DLD1 (cell line): ENCODE results near the gene TAPT1.

Source experiments
- in situ Hi-C: cut with HindIII; loops from 2 replicates; pipeline ENCODE4 v1.10.0; 2017; ENCODE audit warnings: low sequenced_read_pairs

The TAPT1 gene

GRCh38 chr4:16250661-16251365 is 24.5 kb upstream of the TAPT1 start:
- in situ Hi-C loops: no loop called here

- in situ Hi-C loops: no loop called here
These were observed 22.3 kb upstream of the TAPT1 start for GRCh38 chr4:16248605-16249004.

- in situ Hi-C loops: no loop called here
These were observed 19.0 kb upstream of the TAPT1 start for GRCh38 chr4:16245241-16245640.

DNA sequence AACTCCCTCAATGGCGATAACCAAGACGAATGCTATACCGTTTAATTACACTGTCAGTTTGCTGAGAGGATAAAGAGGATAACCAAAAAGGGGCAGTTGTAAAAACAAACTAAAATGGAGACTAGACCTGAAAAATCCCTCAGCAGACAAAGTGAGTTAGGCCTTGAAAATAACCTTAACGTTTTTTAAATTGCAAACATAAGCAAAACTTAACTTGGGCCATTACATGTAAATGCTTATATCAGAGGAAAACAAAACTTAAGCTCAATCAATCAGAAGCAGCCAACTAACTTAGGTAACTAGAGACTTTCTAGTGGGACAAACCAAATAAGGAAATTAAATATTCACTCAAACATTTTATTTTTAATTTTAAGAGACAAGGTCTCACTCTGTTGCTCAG is 17.0 kb upstream of the TAPT1 start:
- in situ Hi-C loops: no loop called here

GRCh38 chr4:16240300-16240699 is 14.0 kb upstream of the TAPT1 start:
- in situ Hi-C loops: no loop called here

GRCh38 chr4:16239086-16239485 is 12.8 kb upstream of the TAPT1 start:
- in situ Hi-C loops: no loop called here

DNA sequence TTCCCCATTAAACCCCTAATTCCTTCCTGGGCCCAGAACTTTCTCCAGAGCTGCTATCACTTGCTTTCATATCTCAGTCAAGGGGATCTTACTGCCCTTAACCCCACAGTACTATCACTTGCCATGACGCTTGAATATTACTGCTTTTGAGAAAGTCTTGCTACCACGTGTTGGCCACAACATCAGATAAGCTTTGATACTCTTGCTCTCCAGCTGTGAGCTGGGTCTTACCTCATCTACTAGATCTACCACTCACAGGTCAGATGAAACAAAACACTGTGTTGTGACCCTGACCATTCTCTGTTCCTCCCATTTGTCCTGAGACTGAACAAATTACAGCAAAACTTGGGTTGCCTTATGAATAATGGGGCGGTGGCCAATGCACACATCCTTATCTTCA is 12.1 kb upstream of the TAPT1 start:
- in situ Hi-C loops: no loop called here

DNA sequence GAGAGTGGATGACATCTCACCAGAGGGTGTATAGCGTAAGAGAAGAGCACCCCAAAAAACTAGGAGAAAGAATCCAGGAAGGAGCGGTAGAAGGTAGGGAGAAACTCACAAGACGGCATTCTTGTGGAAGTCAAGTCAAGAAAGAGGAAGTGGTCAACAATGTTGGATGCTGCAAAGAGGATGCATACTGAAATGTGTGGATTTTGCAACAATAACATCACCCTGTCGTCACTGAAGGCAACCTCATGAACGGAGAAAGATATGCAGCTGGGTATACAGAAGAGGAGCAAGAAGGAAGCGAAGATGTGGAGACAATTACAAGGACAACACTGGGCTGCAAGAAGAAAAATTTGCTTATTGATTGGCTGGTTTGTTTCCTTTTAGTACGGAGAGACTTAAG is 11.4 kb upstream of the TAPT1 start:
- in situ Hi-C loops: no loop called here

- in situ Hi-C loops: no loop called here
These were observed 10.2 kb upstream of the TAPT1 start for GRCh38 chr4:16236402-16237023.

- in situ Hi-C loops: no loop called here
These were observed 8.9 kb upstream of the TAPT1 start for GRCh38 chr4:16235209-16235608.

GRCh38 chr4:16233569-16234177 is 7.4 kb upstream of the TAPT1 start:
- in situ Hi-C loops: no loop called here

DNA sequence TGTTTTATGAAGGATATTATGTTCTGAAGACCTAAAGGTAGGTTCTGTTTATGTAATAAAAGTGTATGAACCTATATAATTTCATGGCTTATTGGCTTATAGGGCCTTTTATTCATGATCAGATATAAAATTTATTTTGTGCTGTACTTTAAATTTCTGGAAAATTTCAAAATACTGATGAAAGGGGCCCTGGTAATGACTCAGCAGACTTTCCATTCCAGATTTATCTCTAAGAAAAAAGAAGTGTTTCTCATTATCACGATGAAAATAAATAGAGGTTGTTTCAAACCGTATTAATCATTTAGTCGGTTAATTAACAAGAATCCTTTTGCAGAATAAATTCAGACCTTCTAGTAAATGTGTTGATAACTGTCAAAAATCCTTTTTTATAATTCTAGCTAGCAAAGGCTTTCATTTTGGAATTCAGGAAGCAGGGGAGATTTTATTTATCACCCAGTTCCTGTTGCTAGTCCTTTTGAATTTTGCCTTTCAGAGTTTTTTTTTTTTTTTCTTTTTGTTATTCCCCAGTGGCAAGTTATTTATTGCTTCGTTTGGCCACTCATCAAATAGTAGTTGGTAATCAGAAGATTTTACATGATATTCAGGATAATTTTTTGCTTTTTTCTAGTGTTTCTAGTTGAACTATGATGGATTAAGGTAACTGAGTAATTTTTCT is 5.4 kb upstream of the TAPT1 start:
- in situ Hi-C loops: no loop called here

DNA sequence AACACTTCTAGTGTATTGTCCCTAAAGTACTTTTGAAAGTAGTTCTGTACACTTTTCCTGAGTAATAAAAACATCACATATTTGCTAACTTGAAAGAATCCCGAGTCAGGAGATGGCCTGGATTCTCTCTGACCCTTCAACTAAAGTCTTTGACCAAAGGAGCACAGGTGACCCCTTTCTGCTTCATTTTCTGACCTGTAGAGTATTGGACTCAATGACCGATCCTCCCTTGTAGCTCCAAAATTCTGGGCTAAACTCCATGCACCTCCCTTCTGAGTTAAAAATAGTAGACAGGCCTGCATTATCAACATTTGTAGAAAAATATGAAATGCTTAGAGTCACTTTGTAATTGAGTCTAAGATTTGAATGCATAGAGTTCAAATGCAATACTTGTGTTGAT is 4.0 kb upstream of the TAPT1 start:
- in situ Hi-C loops: no loop called here

DNA sequence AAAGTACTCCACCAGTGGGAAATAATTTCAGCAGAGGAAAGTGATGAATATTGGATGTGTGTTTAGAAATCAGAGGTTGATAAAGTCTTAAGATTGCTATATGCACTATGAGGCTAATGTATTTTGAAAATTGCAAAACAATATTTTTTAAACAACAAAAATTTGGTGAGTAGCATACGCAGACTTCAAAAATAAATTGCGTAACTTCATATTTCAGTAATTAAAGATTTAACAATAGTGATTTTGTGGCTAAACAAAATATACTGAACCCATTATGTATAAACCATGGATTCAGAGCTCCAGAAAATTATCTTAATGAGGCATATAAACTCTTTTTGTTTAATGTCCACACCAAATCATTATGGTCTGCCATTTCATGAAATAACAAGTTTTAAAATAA is 3.3 kb upstream of the TAPT1 start:
- in situ Hi-C loops: no loop called here

DNA sequence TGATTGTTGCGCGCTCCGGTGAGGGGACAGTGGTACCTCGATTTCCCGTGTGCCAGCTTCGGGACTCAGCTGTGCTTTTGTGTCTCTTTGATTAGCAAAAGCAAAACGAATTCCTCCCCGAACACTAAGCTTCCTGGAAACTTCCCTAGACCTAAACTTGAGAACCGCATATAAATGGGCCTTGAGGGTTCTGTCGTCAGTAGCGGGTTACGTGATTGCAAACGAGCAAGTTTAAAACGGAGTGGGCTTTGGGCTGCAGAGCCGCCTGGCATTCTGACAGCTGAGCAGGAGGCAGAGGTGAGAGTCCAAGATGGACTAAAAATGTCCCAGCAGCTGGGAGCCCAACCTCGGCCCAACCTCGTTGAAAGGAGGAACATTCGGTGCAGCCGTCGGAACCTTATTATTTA is 1.2 kb upstream of the TAPT1 start:
- in situ Hi-C loops: no loop called here

DNA sequence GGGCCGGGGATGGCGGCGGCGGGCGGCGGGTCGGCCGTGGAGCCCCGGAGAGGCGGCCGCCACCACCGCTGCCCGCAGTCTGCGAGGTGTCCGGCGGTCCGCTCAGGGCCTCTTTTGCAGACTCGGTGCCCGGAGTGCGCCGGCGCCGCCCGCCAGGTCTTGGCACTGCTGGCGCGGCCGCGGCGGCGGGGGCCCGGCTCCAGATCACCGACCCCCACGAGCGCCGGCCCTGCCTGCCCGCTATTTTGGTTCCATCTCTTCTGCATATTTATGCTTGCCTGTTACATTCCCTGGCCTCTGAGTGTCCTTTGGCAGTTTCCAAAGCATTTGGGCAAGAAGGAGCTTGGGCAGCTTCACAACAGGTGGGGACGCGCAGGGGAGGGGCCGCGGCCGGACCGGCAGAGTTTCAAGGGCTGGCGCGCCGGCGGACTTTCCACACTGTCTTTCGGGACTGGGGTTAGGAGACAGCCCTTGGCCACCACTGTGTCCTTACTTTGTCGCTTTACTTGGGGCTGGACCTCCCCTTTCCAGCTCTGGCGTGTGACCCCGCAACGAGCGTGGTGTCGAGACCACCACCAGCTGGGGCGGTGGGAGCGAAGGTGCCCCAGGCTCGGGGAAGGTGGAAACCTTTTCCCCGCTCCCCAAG is 668 bp upstream of the TAPT1 start:
- in situ Hi-C loops: no loop called here

- in situ Hi-C loops: no loop called here
These were observed 956 bp downstream of the TAPT1 start for GRCh38 chr4:16225167-16225862.

DNA sequence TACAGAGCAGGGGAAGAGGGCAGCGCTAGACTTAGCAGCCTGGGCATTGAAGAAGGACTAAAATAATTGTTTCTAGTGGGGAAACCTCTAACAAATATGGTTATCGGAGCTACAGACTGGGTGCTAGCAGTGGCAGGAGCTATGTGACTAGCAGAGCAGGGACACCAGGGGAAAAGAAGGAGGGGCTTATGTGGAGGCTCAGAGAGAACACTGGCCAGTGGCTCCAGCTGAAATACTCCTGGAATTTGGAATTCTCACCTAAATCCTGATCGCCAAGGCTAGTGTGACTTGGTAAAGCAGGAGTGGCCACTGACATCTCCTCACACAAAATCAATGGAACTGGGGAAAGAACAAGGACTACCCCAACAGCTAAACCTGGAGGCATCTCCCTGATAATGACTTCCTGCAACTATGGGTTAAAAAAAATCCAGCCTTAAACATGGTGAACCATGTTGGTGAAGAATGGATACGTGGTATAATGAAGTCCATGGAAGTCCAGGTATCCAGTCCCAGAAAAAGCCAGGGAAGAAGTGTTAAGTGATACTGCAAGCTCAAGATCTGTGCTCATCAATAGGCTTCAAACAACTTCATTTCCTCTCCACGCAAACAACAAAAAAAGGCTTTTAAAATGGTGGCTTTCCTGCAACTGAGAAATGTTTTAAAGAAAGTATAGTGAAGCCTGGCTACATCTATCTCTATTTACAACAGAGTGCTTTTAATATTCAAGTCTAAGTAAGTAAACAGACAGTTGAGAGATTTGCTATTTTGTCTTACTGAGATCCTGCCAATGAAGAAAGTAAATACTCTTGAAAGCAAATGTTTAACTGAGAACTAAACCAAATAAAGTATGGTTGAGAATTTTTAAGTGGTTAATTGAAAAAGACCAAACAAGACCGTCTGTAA is 1.8 kb downstream of the TAPT1 start:
- in situ Hi-C loops: loop anchor here (25.0 kb wide), 1 partner anchor 187 kb away; no protein-coding TSS in a partner anchor

DNA sequence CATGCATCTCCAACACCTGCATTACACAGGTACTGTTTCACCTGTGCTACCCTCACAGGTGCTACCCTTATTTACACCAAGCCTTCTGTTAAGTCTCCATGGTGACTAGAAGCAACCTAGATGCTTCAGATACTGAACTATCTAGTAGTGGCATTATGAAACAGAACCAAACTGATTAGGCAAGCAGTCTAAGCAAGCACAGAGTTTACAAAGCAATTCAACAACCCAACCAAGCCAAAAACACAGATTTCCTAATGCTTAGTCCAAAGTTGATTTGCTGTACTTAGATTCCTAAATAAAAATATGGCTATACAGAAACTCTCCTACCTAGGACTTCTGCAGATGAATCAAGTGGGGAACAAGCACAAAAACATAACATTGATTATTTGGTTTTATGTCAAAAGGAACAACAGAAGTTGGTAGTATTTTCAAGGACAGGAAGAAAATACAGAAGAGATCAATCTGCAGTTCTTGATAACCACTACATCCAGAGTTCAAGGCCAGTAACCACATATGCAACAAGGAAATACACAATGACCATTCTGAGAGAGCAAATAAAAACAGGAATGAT is 3.2 kb downstream of the TAPT1 start:
- in situ Hi-C loops: loop anchor here (25.0 kb wide), 1 partner anchor 186 kb away; no protein-coding TSS in a partner anchor
